Inferior parietal cortex (tissue), 1 donor: ENCODE measurements around the gene BTBD2.

ENCODE experiments used
- DNase-seq: peaks from one replicate; pipeline ENCODE4 v3.0.0-alpha.2; 2016; ENCODE audit errors: extremely low spot score

The BTBD2 gene

DNA sequence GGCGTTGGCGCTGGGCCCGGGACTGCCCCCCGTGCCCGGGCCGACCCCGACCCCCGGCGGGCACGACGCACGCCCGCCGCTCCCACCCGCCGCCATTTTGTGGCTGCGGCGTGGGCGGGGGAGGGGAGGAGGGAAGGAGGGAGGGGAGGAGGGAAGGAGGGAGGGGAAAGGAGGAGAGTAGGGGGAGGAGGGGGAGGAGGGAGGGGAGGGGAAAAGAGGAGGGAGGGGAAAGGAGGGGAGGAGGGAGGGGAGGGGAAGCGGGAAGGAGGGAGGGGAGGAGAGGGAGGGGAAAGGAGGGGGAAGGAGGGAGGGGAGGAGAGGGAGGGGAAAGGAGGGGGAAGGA is at the start of gene BTBD2:
Gene BTBD2 (minus strand): TSS at position 107 of the 343 bp plus-strand sequence. CDS start 11 bp downstream, at position 96.
- DNase-seq, result peak; percentile 49

DNA sequence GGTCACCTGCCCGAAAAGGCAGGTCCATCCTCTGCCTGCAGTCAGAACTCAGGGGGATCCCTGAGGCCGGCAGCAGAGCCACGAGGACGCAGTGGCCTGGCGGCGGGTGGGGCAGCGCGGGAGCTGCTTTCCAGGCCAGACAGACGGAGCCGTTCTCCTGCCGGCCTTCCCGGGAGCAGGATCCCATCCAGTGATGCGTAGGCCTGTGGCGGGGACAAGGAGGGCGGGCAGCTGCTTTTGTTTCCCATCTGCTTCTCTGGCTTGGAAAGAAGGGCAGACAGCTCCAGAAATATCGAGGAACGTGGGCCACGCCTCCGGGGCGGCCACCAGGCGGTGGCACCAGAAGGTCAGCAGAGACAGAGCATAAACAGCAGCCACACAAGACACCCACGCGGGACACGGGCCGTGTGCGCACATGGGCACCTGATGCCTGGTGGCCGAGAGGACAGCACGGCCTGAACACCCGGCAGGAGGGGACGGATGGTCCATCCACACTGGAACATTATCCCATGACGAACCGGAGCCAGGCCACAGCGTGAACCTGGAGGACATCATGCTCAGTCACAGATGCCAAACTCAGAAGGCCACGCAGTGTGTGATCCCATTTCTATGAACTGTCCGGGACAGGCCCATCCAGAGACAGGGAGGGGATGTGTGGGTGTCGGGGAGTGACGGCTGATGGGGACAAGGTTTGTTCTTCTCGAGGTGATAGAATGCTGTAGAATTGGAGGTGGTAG is 49.4 kb upstream of the BTBD2 start:
- DNase-seq, result no peak

- no peak for DNase-seq
Measured at GRCh38 chr19:2064395-2064787, 48.9 kb upstream of the BTBD2 start.

DNA sequence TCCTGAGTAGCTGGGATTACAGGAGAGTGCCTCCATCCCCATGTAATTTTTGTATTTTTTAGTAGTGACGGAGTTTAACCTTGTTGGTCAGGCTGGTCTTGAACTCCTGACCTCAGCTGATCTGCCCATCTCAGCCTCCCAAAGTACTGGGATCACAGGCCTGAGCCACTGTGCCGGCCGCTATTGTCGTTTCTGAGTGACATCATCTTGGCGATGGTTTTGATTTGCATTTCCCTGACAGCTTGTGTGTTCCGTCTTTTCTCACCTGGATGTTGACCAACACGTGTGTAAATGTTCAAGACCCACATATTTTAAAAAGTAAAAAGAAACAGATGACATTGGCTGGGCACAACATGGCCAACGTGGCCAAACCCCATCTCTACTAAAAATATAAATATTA is 48.3 kb upstream of the BTBD2 start:
- no peak for DNase-seq

GRCh38 chr19:2062770-2063169 is 47.3 kb upstream of the BTBD2 start:
- DNase-seq, result no peak

DNA sequence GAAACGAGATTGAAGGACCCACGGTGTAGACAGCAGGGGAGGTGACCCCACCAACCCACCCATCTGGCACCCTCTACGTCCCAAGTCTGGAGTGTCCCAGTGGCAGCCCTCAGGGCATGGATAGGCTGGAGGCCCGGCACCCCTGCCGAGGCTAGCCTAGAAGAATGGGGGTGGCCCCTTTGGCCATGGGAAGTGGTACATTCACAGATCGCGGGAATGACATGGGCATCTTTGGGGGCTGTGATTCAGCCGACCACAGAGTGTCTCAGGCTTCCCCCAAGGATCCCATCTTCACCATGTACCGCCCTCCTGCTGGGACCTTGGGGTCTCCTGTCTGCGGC is 46.8 kb upstream of the BTBD2 start:
- no peak for DNase-seq

- peak; percentile 99 for DNase-seq
Measured at GRCh38 chr19:2061495-2062388, 46.2 kb upstream of the BTBD2 start.

DNA sequence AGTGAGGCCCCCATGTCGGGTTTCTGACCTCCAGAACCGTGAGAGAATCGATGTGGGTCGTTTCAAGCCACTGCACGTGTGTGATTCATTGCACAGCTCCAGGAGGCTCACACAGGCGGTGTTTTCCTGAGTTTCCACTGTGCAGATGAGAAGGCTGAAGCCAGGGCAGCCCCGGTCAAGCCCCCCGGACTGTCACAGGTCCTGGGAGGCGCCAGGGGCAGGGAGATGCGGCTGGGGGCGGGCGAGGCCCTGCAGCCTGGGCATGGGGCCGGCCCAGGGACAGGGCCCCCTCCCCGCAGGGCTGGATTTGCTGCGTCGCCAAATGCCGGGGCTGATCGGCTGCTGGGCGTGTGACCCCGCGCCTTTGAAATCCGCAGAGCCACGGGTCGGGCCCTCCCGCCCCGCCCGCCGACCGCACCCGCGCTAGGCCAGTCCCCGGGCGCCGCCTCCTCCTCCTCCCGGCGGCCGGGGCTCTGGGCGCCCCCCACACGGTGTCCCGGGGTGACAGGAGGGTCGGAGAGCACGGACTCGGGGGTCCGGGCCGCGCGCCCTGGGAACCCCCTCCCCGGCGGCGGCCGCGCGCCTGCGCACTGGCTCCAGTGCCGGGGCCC is 45.5 kb upstream of the BTBD2 start:
- no peak for DNase-seq

DNA sequence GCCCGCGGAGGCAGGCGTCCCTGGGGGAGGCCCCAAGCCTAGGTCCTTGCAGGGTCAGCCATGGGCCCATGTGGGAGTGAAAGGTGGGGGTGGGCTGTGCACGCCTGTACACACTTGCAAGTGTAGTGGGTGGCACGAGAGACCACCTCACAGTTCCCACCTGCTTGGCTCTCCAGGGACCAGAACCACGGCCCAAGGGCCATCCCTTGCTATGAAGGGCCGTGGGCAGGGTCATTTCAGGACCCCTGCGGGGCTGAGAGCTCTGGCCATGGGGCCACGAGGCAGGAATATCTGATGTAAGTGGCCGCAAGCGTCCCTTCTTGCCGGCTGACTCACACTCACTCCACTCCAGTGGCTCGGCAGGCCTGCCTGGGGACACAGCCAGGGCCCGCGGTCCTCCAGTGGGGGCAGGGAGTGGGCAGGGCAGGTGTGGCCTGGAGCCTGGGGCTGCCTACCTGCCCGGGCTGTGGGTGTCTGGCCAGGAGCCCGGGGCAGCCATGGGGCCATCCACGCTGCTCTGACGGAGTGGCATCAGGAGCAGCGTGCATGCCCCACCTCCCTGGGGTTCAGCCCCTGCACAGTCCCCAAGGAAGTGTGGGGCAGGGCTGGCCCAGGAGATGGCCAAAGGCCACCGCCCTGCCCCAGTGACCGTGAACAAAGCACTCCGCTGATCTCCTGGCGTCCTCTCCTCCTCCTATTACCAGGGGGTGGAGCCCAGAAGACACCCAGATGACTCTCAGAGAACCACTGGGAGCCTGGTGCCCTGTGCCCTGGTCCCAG is 44.1 kb upstream of the BTBD2 start:
- DNase-seq, result peak; percentile 44

GRCh38 chr19:2058570-2059421 is 43.3 kb upstream of the BTBD2 start:
- DNase-seq, result no peak

- DNase-seq, result no peak
Measured at GRCh38 chr19:2057484-2058469, 42.3 kb upstream of the BTBD2 start.

DNA sequence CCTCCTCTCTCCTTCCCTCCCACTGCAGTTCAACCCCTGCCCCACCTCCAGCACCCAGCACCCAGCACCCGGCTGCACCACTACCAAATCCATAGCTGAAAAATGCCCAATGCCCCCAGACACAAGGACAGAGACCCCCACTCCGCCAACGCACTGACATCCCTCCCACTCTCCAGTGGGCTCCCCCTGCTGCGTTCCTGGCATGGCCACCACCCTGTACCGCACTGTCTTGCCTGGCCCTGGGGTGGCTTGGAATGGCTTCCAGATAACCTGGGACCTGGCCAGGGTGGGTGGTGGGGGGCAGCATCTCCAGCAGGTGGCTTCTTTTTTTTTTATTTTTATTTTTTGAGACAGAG is 41.3 kb upstream of the BTBD2 start:
- DNase-seq, result no peak

DNA sequence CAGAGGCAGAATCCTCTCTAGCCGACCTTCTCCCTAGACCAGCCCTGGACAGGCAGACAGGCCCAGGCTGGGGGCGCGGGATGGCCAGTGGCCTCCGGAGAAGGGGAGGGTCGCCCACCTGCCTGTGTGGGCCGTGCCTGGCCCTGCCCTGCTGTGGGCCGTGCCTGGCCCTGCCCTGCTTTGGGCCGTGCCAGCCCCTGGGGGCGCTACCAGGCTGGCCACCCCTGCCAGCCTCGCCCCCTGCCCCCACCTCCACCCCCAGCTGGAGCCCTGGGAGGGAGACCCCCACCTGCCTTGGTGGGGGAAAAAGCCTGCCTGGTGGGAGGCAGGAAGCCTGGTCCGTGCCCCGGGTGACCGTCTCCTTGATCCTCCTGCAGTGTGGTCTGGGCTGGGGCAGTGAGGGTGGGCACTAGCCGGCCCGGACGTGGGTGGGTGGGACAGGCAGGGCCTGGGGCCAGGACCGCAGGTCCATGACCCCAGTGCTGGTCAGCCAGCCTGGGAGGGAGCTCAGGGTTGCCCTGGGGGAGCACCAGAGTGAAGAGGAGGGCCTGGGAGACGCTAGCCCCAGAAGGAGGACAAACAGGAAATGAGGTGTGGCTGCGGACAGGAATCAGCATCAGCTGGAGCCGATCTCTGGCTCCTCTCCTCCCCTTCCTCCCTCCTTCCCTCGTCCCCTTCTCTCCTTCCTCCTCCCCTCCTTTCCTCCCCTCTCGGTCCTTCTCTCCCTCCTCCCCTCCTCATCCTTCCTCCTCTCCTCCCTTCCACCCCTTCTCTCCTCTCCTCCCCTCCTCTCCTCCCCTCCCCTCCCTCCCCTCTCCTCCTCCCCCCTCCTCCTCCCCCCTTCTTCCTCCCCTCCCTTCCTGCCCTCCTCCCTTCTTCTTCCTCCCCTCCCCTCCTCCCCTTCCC is 40.7 kb upstream of the BTBD2 start:
- DNase-seq, result no peak

DNA sequence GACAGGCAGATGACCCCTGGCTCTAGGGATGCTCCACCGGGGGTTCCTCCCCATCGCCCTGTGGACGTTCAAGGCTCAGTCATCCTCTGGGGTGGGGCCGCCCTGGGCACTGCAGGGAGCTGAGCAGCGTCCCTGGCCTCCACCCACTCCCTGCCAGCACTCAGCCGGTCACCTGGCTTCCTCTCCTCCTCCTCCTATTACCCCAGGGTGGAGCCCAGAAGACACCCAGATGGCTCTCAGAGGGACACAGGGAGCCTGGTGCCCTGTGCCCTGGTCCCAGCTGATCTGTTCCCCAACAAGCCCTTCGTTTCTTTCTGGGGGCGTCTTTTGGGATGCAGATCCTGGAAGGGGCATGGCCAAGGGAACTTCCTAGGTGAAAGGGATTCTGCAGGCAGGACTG is 39.2 kb upstream of the BTBD2 start:
- no peak for DNase-seq

DNA sequence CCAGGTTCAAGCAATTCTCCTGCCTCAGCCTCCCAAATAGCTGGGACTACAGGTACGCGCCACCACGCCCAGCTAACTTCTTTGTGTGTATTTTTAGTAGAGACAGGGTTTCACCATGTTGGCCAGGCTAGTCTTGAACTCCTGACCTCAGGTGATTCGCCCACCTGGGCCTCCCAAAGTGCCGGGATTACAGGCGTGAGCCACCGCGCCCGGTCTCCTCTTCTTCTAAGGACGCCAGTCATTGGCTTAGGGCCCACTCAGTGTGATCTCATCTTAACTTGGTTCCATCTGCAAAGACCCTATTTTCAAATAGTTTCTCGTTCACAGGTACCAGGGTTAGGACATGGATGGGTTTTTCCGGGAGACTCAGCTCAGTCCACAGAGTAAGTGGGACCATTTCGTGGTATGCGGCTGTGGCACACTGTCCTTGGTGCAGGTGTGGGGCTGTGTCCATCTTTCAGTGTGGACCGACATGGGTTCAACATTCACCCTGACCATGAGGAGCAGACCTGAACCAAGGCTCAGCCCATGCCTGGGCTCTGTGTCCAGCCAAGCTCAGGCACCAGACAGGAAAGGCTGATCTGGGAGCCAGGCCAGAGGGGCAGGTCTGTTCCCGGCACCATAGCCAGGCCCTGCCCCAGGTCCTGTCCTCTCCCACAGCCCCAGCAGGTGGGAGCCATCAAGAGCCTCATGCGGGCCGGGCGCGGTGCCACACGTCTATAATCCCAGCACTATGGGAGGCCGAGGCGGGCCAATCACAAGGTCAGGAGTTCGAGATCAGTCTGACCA is 38.3 kb upstream of the BTBD2 start:
- no peak for DNase-seq

DNA sequence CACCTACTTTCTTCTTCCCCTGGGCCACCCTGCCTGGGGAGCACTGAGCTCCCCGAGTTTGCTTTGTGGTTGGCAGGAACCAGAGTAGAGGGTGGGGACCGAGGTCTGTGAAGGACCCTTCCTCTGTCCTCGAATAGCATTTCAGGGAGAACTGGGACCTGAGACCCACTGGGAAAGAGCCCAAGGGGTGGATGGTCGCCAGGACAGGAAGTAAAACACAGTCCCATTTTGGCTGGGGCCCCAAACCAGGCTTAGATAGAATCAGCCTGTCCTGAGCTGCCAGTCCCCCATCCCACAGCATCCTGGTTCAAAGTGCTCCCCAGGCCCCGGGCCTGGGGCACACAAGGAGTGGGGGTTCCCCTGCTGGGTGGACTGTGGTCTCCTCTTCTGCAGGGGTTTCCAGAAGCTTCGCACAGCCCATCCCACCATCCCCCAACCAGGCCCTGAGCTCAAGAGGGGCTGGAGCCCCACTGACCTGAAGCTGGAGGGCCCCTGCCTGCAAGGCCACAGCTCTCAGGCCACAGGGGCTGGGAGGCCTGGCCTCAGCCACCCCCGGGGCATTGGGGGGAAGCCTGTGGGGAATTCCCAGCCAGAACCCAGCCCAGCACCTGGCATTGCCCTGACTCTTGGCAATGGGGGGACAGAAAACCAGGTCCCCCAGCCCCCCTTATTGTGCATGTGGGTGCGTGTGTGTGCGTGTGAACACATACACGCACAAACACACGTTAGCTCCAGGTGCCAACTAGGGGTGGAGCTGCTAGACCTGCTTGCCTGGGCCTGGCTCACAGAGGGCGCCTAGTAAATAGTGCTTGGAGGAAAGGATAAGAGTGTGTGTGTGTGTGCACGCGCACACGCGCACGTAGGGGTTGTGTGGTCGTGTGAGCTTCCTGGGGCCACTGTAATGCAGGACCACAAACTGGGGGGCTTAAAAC is 36.5 kb upstream of the BTBD2 start:
- no peak for DNase-seq
